ENCODE data around the gene GALNT10.

GALNT10 gene

GRCh38 chr5:154298065-154298464 is 107.5 kb downstream of the GALNT10 start:
- no peak for DNase-seq

GRCh38 chr5:154300207-154300883 is 109.8 kb downstream of the GALNT10 start:
- no peak for DNase-seq

DNA sequence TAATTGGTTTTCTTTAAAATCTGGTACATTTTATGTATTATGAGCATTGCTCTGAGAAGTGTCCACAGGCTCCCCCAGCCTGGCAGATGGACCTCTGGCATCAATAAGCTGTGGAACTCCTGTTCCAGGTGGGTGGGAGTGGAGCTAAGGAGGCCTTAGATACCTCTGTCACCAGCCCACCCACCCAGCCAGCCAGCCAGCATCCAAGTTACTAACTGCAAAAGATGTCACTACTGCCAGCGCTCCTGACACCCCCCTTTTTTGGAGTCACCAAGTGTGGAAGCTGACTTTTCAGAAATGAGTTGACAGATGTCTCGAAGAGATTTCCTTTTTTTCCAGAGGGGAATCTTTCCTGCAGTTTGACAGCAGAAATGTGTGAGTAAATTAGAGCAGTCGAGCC is 111.2 kb downstream of the GALNT10 start:
- DNase-seq: no peak

DNA sequence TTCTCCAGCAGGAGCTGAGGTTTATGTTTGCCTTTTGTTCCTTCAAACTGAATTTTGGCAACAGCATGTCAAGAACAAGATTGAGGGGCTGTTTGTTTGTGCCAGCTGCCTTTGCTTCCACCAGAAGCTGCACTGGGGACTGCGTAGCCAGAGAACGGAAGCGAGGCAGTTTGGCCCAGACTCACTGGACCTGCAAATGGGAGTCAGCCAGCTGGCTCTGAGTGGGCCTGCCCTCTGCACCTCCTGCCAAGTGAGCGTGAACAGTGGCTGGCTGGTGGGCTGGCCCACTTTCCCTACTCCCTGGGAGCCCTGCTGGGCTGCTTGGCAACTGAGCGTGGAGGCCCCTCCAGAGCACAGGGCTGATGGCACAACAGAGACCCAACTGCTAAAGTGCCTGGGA is 111.6 kb downstream of the GALNT10 start:
- DNase-seq: no peak

DNA sequence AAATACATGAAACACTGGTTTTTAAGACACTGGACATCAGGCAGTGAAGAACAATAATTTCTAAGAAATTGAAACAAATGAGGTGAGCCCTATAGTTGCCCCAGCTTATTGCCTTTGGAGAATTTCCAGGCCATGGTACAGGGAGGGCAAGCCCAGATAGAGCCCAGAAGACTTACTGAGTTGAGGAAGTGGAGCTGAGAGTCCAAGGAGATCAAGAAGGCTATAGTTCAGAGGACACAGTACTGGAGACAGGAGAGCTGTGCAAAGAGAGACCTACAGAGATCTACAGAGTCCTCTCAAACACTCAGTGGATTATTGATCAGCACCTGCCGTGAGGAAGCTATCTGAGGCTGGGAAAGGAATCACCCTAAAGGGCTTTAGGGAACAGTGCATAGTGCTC is 112.6 kb downstream of the GALNT10 start:
- DNase-seq: no peak

DNA sequence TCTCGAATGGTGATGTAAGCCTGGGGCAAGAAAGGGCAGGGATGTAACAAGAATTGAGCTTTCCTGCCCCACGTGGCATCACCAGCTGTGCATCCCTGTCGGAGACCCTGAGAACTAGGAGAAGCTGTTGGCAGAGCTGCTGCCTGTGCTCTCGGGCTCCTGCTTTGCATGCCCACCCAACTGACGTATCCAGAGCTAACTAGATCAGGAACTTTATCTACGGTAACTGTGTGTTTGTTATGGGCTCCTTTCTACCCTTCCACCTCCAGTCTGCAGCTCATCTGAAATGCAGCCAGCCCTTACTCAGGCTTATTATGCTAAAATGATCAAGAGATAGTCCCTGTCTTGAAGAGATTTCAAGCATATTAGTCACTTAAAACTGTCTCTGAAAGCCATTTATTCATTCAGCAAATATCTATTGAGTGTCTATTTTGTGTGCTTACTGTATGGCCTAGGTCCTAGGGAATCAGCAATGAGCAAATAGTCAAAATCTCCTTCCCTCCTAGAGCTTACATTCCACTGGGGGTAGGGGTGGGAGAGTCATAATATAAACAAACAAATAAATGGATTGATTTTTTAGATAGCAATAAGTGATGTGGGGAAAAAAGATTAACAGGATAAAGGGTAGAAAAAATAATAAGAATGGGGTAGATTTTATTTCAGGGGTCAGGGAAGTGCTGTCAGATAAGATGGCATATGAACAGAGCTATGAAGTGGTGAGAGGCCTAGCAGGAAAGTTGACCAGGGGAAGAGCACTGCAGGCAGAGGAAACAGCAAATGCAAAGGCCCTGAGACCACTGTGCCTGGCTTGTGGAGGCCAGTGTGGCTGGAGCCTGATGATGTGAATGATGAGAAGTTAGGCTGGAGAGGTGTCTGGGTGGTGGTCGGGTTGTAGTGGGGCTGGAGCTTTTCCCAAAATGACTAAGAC is 118.2 kb downstream of the GALNT10 start:
- no peak for DNase-seq

GRCh38 chr5:154309371-154309745 is 118.8 kb downstream of the GALNT10 start:
- DNase-seq: no peak

- no peak for DNase-seq
Observed at GRCh38 chr5:154309805-154310204, 119.3 kb downstream of the GALNT10 start.

DNA sequence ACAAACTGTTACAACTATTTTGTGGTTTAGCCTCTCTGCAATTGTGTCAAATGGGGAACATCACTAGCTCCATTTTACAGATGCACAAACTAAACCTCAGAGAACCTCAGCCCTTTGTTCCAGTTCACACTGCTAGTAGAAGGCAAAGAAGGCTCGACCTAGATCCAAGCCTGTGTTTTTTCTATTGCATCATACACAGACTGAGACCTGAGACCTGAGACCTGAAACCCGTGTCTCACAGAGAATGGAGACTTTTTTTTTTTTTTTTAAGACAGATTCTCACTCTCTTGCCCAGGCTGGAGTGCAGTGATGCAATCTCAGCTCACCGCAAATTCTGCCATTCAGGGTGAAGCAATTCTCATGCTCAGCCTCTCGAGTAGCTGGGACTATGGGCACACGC is 120.8 kb downstream of the GALNT10 start:
- no peak for DNase-seq

GRCh38 chr5:154312000-154312399 is 121.5 kb downstream of the GALNT10 start:
- no peak for DNase-seq

GRCh38 chr5:154312576-154312975 is 122.0 kb downstream of the GALNT10 start:
- no peak for DNase-seq

- no peak for DNase-seq
Observed at GRCh38 chr5:154313360-154314017, 123.0 kb downstream of the GALNT10 start.

DNA sequence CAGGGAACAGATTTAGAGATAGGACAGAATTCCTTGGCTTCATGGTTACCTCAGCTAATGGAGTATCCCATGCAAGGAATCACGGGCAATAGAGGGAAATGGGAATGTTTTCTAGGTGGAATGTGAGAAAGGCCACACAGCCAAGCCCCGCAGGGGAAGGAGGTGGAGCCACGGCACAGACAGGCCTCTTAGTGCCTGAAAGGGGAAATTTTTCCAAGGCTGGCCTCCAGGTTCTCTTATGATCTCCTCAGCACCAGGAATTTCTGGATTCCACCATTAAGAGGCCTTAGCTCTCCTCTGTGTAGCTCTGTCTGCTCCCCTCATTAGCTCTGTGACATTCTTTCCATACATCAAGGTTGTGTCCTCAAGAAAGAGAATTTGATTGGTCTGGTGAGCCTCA is 124.7 kb downstream of the GALNT10 start:
- no peak for DNase-seq

DNA sequence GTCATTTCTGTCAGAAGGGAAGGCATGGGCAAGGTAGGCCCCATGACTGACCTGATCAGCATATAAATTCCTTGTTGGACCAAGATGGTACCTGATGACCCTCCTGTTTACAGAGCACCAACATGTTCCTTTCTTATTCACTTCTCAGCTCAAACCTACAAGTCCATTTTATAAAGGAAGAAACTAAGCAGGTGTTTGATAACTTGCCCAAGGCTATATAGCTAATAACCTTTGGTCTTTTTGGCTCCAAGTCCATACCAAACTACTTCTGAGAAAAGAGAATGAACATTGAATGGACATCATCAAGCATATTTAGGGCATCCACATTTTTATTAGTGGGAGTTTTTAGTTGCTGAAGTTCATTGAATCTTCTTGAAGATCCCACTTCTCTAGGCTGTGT is 125.2 kb downstream of the GALNT10 start:
- DNase-seq: no peak

GRCh38 chr5:154316223-154316935 is 125.8 kb downstream of the GALNT10 start:
- DNase-seq: no peak

DNA sequence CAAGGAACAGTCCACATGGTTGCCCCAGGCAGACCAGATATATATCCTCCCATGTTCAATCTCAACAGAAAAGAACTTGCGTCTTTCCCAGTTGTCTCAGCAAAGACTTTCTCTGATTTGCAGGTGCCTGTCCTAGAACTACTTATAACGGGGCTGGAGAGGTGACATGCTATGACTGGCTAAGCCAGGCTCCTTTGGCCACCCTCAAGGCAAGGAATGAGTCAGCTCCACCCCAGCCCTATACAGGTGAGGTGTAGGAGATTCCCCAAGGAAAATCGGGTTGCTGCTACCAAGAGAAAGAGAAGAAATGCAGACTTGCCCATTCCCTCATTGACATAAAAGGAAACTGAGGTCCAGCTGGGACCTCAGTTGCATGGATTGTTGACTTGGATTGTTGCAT is 127.4 kb downstream of the GALNT10 start:
- DNase-seq: no peak

- no peak for DNase-seq
Observed at GRCh38 chr5:154318691-154319090, 128.2 kb downstream of the GALNT10 start.

- DNase-seq: no peak
Observed at GRCh38 chr5:154319736-154320135, 129.2 kb downstream of the GALNT10 start.

DNA sequence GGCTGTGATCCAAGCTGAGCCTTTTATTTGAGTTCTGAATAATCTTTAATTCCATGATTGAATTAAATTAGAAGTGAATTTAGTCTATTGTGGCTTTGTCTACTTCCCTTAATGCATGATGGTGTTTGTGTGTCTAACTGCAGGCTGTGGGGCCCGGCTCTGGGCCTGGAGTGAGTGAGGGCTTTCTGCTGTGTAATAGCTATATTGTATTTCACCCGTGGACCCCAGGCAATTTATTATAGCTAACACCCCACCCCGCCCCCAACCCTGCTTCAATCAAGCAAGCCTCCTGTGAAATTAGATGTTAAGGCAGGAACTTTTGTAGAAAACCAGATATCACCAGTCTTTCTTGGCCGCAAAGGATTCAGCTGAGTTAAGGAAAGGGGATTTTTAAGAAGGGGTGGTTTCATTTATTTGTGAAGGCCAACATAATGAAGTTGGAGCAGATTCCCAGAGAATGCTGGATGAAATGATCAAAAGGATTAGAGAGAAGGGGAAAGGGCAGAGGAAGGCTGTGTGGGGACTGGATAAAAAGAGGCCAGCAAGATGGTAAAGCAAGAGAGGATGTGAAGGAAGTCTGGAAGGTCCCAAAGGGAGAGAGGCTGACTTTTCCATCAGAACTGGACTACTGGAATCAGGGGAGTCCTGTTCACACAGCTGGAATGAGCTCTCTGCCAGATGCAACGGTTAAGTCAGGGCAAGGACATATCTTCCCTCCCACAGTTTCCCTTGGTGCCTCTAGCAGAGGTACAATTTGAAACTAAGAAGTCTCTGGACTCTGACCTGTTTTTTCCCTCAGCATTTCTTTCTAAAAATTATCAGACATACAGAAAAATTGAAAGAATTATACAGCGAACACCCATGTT is 129.9 kb downstream of the GALNT10 start:
- no peak for DNase-seq

GRCh38 chr5:154321546-154321945 is 131.0 kb downstream of the GALNT10 start:
- no peak for DNase-seq

DNA sequence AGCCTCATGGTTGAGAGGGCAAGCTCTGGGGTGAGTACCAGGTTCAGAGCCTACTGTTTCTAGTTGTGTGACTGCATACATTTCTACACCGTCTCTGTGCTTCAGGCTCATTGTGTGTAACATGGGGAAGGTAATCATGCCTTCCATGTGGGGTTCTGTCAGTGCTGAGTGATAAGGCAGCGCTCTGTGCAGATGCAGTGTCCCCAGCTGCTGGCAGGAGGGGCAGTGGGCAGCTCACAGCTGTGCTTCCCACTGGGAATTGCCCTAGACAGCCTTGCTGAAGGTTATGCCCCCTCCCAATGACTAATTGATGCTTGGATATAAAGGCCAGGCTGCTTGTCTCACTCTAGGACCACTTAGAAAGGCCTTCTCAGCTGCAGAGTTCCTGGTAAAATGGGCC is 133.5 kb downstream of the GALNT10 start:
- no peak for DNase-seq

DNA sequence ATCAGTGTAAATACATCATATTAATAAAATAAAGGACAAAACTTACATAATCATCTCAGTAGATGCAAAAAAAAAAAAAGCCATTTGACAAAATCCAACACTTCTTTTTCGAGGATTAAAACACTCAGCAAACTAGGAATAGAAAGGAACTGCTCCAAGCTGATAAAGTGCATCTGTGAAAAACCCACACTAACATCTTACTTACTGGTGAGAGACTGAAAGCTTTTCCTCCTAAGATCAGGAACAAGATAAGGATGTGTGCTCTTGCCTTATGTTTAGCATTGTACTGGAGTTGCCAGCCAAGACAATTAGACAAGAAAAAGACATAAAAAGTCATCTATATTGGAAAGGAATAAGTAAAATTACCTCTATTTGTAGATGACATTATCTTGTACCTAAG is 135.0 kb downstream of the GALNT10 start:
- DNase-seq: no peak

All from stimulated activated CD4-positive, alpha-beta T cell treated with anti-CD3 and anti-CD28 coated beads, Interleukin-4, amount 100 ng/mL, for 4 hours (primary cell).